GM21529 (cell line): ENCODE data around the gene HLA-DMA.

Source experiments
- ATAC-seq: cut with Tn5 transposase; IDR thresholded peaks from one replicate; pipeline ENCODE4 v1.9.1; 2021; ENCODE audit not compliant: unreplicated experiment

HLA-DMA gene

DNA sequence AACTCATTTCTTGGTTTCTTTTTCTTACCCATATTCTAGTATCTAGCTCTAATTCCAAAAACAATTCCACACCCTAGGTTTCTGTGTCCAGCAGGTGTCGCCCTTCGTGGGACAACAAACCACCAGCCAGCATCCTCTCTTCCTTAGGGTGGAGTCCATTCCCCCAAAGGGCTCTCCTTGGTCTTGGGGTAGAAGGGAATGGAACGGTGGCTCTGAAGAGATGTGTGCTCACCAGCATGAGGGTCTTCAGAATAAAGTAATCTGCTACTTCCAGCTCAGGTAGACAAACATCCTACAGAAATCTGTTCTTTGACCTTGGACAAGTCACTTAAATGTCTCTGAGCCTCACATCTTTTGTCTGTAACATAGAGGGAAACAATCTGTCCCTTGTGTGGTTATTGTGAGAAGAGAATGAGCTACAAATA lies 19.2 kb downstream of the HLA-DMA start:
- ATAC-seq, result no peak

GRCh38 chr6:32932132-32932868 lies 20.6 kb downstream of the HLA-DMA start:
- no peak for ATAC-seq

DNA sequence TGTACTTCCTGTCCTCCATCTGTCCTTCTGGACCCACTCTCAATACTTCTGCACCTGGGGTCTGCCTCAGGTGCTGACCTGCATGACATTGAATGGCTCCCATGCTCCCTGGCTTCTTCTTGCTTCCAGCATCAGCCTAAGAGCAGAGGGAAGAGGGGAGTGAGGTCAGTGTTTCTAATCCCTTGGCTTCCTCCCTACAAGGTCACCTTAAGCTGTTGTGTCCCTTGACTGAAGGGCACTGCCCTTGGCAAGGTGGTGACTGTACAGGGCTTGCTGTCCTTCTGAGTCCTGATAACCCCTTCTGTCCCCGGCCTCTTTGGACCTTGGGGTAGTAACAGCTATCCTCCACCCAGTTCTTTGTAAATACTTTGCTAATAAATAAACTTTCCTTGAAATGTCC lies 21.7 kb downstream of the HLA-DMA start:
- no peak for ATAC-seq

GRCh38 chr6:32922083-32922482 lies 30.8 kb downstream of the HLA-DMA start:
- ATAC-seq, result no peak

DNA sequence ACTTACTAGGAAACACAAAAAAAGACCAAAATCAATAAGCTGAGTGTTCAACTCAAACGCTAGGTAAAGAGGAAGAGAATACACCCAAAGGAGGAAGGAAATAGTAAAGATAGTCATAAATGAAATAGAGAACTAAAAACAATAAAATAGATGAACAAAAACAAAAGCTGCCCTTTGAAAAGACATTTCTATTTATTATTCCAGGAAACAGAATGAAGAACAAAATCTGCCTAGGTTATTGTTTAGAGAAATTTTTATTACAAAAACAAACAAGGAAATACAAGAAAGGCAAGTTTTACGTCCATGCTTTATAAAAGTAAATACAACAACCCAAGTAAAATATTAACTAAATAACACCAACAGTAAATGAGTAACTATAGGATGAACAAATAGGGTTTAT lies 32.2 kb downstream of the HLA-DMA start:
- no peak for ATAC-seq

GRCh38 chr6:32912951-32913350 lies 39.9 kb downstream of the HLA-DMA start:
- no peak for ATAC-seq

DNA sequence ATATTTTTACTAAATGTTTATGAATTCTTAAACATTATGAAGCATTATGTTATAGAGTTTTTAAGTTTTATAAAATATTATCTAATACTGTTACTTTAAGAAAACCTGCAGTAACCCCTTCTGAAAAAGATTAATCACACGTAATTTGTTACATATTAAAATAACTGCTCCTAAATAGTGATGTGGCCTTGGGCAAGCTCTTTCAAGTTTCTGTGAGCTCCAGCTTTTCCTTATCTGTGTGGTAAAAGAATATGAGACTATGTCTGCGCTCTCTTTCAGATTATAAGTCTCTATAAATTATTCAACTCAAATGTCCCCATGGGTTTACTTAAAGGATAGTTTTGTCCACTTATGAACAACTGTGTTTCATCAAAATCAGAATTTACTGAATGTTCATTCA lies 44.0 kb downstream of the HLA-DMA start:
- no peak for ATAC-seq

- no peak for ATAC-seq
Observed at GRCh38 chr6:32906539-32906938, 46.4 kb downstream of the HLA-DMA start.

GRCh38 chr6:32905078-32905477 lies 47.8 kb downstream of the HLA-DMA start:
- no peak for ATAC-seq

- no peak for ATAC-seq
Observed at GRCh38 chr6:32903952-32904351, 48.9 kb downstream of the HLA-DMA start.
